Ovary (tissue), 3 donors: ENCODE results near the gene NOX3.

Source experiments
- EP300 ChIP-seq: sonication (generic); formaldehyde crosslinking; IDR thresholded peaks from one replicate; pipeline ENCODE4 v1.6.1; 2017; ENCODE audit warnings: antibody characterized with exemption
- POLR2A ChIP-seq: fragments of 450-650 bp; IDR thresholded peaks from one replicate; pipeline ENCODE4 v1.6.1; 2017; ENCODE audit warnings: antibody characterized with exemption, mild to moderate bottlenecking, moderate library complexity
- TF ChIP-seq, protein P1 (sequence below), 3 donors: fragments of 450-650 bp in 2 of 3; fragments of 200-600 bp in 1 of 3; IDR thresholded peaks; one replicate each; pipeline versions ENCODE4 v1.5.1 to v1.8.0; 2016 to 2022; ENCODE audit warnings: antibody characterized with exemption in 3 of 3, mild to moderate bottlenecking in 1 of 3
- donor health status: DM: no; HTN: no; CAD: no.

DNA sequence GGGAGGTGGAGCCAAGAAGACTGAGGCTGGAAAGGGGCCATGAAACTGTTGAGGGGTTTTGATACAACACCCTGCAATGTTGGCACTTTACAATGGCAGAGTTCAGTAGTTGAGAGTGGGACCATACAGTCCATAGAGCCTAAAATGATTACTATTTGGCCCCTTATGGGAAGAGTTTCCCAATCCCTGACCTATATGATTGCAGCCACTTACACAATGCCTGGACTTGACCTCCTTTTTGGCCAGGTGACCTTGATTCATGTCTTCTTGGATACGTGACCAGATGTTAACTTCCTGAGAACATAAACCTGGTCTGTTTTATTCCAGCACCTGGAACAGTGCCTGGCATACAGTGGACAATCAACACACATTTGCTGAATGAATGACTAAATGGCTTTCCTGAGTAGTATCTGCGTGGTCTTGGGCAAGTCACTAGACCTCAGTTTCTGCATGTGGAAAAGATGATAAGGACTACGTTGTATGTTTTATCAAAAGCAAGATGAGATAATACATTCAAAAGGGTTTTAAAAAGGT is 58.4 kb downstream of the NOX3 start:
- TF ChIP-seq, protein P1, sequence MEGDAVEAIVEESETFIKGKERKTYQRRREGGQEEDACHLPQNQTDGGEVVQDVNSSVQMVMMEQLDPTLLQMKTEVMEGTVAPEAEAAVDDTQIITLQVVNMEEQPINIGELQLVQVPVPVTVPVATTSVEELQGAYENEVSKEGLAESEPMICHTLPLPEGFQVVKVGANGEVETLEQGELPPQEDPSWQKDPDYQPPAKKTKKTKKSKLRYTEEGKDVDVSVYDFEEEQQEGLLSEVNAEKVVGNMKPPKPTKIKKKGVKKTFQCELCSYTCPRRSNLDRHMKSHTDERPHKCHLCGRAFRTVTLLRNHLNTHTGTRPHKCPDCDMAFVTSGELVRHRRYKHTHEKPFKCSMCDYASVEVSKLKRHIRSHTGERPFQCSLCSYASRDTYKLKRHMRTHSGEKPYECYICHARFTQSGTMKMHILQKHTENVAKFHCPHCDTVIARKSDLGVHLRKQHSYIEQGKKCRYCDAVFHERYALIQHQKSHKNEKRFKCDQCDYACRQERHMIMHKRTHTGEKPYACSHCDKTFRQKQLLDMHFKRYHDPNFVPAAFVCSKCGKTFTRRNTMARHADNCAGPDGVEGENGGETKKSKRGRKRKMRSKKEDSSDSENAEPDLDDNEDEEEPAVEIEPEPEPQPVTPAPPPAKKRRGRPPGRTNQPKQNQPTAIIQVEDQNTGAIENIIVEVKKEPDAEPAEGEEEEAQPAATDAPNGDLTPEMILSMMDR (IDR thresholded peaks at IDR 0.05) = no peak
- no peak for TF ChIP-seq POLR2A
- no peak for TF ChIP-seq EP300
